Measurements from ENCODE around the gene UACA.

GRCh38 chr15:70604666-70605315 is 158.6 kb downstream of the UACA start:
- no peak for TF ChIP-seq POLR2AphosphoS5 (IDR thresholded peaks at IDR 0.05; ENCODE audit: borderline replicate concordance, low read depth, low read length)
- TF ChIP-seq EZH2 (IDR thresholded peaks at IDR 0.05): no peak

Data from SK-N-MC (cell line).